Urinary bladder (tissue), 4 donors: Measurements from ENCODE around the gene DEFB124. TPM values are rescaled to one million over a fixed set of nuclear protein-coding genes. Genes with fewer than 3 reads are reported as not detected.
"Not testable (repeated sequence)": the region's sequence is repeated elsewhere in the genome, so short reads cannot be mapped to it uniquely, and the experiment has no call there.

ENCODE experiments used
- DNase-seq: peaks from one replicate; pipeline ENCODE4 v3.0.0-alpha.2; 2015; ENCODE audit errors: extremely low spot score
- H3K27ac ChIP-seq: one replicate; pipeline ENCODE4 v1.5.1; 2013; ENCODE audit warnings: low read depth, mild to moderate bottlenecking, moderate library complexity
- H3K36me3 ChIP-seq: one replicate; pipeline ENCODE4 v1.6.1; 2013; ENCODE audit warnings: mild to moderate bottlenecking, moderate library complexity; ENCODE audit not compliant: insufficient read depth
- H3K4me1 ChIP-seq: one replicate; pipeline ENCODE4 v1.6.1; 2013; ENCODE audit warnings: mild to moderate bottlenecking, moderate library complexity; ENCODE audit not compliant: insufficient read depth
- H3K4me3 ChIP-seq: one replicate; pipeline ENCODE4 v1.5.1; 2013; ENCODE audit warnings: low read depth, low read length
- WGBS: extraction: QIAGEN DNeasy Blood & Tissue Kit; methylation state at CpG from one replicate; pipeline ENCODE4 v1.1.7; 2013; 5-methylcytosine and 5-hydroxymethylcytosine counted together
- polyA plus RNA-seq: library from polyadenylated mRNA; stranded (reverse); fragments of 200-250 nt; gene quantifications from one replicate; pipeline ENCODE4 v1.2.3, GENCODE V29; 2013
- total RNA-seq: library from RNA; depleted of rRNA; stranded (reverse); fragments of >200 nt; gene quantifications from one replicate; pipeline ENCODE4 v1.2.3, GENCODE V29; 2014
- donor health status: healthy with polysubstance abuse.
- donor health status: healthy.

The DEFB124 gene
- total and polyA plus RNA-seq, 2 donors: 0.52 TPM; not detected in 1

- DNase-seq, H3K27ac ChIP-seq, H3K4me3 ChIP-seq, H3K4me1 ChIP-seq, H3K36me3 ChIP-seq: not testable (repeated sequence)
- WGBS: 92% methylated on average over 29 of the region's 31 CpGs
Measured at GRCh38 chr20:31427576-31427975, 47.4 kb downstream of the DEFB124 start.

DNA sequence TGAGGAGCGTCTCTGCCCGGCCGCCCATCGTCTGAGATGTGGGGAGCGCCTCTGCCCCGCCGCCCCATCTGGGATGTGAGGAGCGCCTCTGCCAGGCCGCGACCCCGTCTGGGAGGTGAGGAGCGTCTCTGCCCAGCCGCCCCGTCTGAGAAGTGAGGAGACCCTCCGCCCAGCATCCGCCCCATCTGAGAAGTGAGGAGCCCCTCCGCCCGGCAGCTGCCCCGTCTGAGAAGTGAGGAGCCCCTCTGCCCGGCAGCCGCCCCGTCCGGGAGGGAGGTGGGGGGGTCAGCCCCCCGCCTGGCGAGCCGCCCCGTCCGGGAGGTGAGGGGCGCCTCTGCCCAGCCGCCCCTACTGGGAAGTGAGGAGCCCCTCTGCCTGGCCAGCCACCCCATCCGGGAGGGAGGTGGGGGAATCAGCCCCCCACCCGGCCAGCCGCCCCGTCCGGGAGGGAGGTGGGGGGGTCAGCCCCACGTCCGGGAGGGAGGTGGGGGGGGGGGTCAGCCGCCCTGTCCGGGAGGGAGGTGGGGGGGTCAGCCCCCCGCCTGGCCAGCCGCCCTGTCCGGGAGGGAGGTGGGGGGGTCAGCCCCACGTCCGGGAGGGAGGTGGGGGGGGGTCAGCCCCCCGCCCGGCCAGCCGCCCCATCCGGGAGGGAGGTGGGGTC is 47.9 kb downstream of the DEFB124 start:
- DNase-seq, H3K4me1 ChIP-seq, H3K27ac ChIP-seq, H3K36me3 ChIP-seq, H3K4me3 ChIP-seq: not testable (repeated sequence)
- whole genome bisulfite sequencing: 92% methylated on average over 38 of the region's 48 CpGs

GRCh38 chr20:31425797-31426196 is 49.1 kb downstream of the DEFB124 start:
- no peak for DNase-seq
- no peak overlapping the region for H3K4me3 ChIP-seq
- no peaks in the 10 kb centered on the region for H3K36me3 ChIP-seq
- no peak overlapping the region for H3K27ac ChIP-seq
- no peaks in the 10 kb centered on the region for H3K4me1 ChIP-seq

- Histone ChIP-seq H3K4me1 (no peaks in the 10 kb centered on the region), H3K36me3 (no peaks in the 10 kb centered on the region), H3K27ac (no peak overlapping the region), H3K4me3 (no peak overlapping the region)
- no peak for DNase-seq
- 78% methylated on average over 7 of the region's 7 CpGs for WGBS
Measured at GRCh38 chr20:31418307-31418706, 56.6 kb downstream of the DEFB124 start.

GRCh38 chr20:31415653-31416052 is 59.3 kb downstream of the DEFB124 start:
- 87% methylated on average over 2 of the region's 2 CpGs for WGBS
- Histone ChIP-seq H3K36me3 (no peaks in the 10 kb centered on the region), H3K27ac (no peak overlapping the region), H3K4me3 (no peak overlapping the region), H3K4me1 (no peaks in the 10 kb centered on the region)
- no peak for DNase-seq

Other genes starting within 250 kb of the DEFB124 start
- not detected for gene DEFB115, start 217.5 kb downstream of the DEFB124 start, total RNA-seq
- gene DEFB115, start 217.5 kb downstream of the DEFB124 start, polyA plus RNA-seq: not detected
- gene DEFB116, start 166.5 kb downstream of the DEFB124 start, total RNA-seq: not detected
- not detected for gene DEFB116, start 166.5 kb downstream of the DEFB124 start, polyA plus RNA-seq
- not detected for gene DEFB118, start 106.5 kb downstream of the DEFB124 start, total RNA-seq
- gene DEFB118, start 106.5 kb downstream of the DEFB124 start, polyA plus RNA-seq: not detected
- not detected for gene DEFB119, start 84.5 kb downstream of the DEFB124 start, total RNA-seq
- not detected for gene DEFB119, start 84.5 kb downstream of the DEFB124 start, polyA plus RNA-seq
- not detected for gene DEFB121, start 68.9 kb downstream of the DEFB124 start, total RNA-seq
- not detected for gene DEFB121, start 68.9 kb downstream of the DEFB124 start, polyA plus RNA-seq
- gene DEFB123, start 34.5 kb downstream of the DEFB124 start, total RNA-seq: not detected
- gene DEFB123, start 34.5 kb downstream of the DEFB124 start, polyA plus RNA-seq: not detected
- gene REM1, start 161 bp upstream of the DEFB124 start, total RNA-seq: 4.1 TPM
- gene REM1, start 161 bp upstream of the DEFB124 start, polyA plus RNA-seq: 4.8 TPM
- 48.8 TPM for gene HM13, start 39.3 kb upstream of the DEFB124 start, total RNA-seq
- 90.4 TPM for gene HM13, start 39.3 kb upstream of the DEFB124 start, polyA plus RNA-seq
- gene ID1, start 130.2 kb upstream of the DEFB124 start, total RNA-seq: 500 TPM
- gene ID1, start 130.2 kb upstream of the DEFB124 start, polyA plus RNA-seq: 683 TPM
- 4.8 TPM for gene COX4I2, start 162.8 kb upstream of the DEFB124 start, total RNA-seq
- 10.1 TPM for gene COX4I2, start 162.8 kb upstream of the DEFB124 start, polyA plus RNA-seq
- gene BCL2L1, start 247.7 kb upstream of the DEFB124 start, total RNA-seq: 24.2 TPM
- gene BCL2L1, start 247.7 kb upstream of the DEFB124 start, polyA plus RNA-seq: 61.3 TPM